HG02798 (cell line): ENCODE results near the gene BAK1.
"Not testable (repeated sequence)": the region's sequence is repeated elsewhere in the genome, so short reads cannot be mapped to it uniquely, and the experiment has no call there.

Source experiments
- ATAC-seq: cut with Tn5 transposase; IDR thresholded peaks from one replicate; pipeline ENCODE4 v1.9.1; 2021; ENCODE audit warnings: mild to moderate bottlenecking; ENCODE audit not compliant: unreplicated experiment, poor library complexity

The BAK1 gene

GRCh38 chr6:33566182-33567084 is 13.6 kb downstream of the BAK1 start:
- no peak for ATAC-seq

DNA sequence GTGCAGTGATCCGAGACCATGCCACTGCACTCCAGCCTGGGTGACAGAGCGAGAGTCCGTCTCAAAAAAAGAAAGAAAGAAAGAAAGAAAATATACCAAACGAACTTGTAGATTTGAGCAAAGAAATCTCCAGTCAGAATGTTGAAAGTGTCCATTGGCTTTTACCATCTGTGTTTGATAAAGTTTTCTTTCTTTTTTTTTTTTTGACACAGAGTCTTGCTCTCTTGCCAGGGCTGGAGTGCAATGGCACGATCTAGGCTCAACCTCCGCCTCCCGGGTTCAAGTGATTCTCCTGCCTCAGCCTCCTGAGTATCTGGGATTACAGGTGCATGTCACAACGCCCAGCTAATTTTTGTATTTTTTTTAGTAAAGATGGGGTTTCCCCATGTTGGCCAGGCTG is 21.3 kb downstream of the BAK1 start:
- ATAC-seq: no peak

- ATAC-seq: no peak
Observed at GRCh38 chr6:33557376-33557775, 22.7 kb downstream of the BAK1 start.

DNA sequence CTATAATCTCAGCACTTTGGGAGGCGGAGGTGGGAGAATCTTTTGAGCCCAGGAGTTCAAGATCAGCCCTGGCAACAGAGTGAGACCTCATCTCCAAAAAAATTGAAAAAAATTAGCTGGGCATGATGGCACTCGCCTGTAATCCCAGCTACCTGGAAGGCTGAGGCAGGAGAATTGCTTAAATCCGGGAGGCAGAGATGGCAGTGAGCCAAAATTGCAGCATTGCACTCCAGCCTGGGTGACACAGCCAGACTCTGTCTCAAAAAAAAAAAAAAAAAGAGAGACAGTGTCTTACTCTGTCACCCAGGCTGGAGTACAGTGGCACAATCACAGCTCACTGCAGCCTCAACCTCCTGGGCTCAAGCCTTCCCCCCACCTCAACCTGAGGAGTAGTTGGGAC is 27.2 kb downstream of the BAK1 start:
- ATAC-seq: not testable (repeated sequence)

DNA sequence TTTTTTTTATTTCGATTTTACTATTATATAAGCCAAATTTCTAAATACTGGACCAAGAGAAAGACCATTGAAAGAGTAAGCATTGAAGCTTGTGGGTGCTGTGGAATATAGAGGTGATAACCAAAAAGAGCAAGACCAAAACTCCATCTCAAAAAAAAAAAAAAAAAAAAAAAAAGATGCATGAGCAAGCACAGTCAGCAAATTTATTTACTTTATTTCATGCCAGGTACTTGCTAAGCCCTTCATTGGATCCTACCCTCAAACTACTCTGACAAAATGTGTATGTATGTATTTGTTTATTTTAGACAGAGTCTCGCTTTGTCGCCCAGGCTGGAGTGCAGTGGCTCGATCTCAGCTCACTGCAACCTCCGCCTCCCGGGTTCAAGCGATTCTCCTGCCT is 27.8 kb downstream of the BAK1 start:
- ATAC-seq: no peak

DNA sequence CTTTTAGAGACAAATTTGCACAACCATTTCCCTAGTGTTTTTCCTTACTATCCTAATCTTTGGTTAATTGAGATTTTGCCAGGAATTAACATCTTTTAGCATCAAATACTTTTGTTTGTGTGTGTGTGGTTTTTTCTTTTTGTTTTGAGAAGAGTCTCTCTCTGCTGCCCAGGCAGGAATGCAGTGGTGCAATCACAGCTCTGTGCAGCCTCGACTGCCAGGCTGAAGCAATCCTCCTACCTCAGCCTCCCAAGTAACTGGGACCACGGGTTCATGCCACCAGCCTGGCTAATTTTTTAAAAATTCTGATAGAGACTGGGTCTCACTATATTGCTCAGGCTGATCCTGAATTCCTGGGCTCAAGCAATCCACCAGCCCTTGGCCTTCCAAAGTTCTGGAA is 28.5 kb downstream of the BAK1 start:
- ATAC-seq: no peak

DNA sequence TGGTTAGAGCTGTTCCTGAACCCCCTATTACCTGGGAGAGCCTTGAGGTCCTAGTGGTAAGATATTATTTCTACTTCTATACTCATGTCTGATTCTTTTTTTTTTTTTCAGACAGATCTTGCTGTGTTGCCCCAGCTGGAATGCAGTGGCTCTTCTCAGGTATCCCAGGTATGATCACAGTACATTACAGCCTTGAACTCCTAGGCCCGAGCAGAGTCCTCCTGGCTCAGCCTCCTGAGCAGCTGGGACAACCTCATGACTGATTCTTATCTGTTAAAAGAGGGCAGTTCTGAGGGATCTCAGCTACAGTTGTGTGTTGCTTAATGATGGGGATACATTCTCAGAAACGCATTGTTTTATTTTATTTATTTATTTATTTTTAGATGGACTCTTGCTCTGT is 30.2 kb downstream of the BAK1 start:
- ATAC-seq: no peak

GRCh38 chr6:33549196-33549595 is 30.9 kb downstream of the BAK1 start:
- ATAC-seq: no peak

DNA sequence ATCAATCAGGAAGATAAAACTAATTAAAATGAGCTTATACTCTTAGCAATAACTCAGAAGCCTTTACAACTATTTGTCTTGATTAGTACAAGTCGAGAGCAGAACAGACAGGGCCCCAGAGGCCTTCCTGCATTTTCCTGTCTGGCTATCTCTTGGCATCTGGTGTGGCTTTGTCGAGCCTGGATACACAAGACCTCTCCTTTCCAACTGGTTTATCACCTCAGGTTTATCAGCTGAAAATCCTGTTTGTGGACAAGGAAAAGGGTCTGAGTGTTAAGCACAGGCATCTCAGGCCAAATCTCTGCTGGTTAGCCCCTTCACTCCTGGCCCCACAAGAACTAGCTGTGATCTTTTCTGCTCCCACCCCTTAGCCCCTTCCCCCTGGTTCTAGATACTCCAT is 32.6 kb downstream of the BAK1 start:
- no peak for ATAC-seq

- ATAC-seq: no peak
Observed at GRCh38 chr6:33546766-33547165, 33.3 kb downstream of the BAK1 start.

DNA sequence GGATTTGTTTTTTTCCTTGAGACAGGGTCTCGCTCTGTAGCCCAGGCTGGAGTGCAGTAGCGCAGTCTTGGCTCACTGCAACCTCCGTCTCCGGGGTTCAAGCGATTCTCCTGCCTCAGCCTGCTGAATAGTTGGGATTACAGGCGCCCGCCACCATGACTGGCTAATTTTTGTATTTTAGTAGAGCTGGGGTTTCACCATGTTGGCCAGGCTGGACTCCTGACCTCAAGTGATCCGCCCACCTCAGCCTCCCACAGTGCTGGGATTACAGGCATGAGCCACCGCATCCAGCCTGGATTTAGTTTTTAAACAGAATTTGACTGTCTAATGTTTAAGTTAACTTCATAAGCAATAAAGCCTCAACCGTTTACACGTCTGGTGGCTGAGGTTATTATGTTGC is 34.8 kb downstream of the BAK1 start:
- not testable (repeated sequence) for ATAC-seq

- no peak for ATAC-seq
Observed at GRCh38 chr6:33543116-33543515, 37.0 kb downstream of the BAK1 start.

DNA sequence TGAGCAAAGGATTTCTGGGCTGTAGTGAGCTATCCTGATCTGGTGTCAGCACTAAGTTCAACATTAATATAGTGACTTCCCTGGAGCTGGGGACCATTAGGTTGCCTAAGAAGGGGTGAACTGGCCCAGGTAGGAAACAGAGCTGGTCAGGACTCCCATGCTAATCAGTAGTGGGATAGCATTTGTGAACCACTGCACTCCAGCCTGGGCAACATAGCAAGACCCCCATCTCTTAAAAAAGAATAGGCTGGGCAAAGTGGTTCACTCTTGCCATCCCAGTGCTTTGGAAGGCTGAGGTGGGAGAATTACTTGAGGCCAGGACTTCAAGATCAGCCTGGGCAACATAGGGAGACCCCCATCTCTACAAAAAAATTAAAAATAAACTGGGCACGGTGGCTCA is 39.3 kb downstream of the BAK1 start:
- ATAC-seq: no peak

DNA sequence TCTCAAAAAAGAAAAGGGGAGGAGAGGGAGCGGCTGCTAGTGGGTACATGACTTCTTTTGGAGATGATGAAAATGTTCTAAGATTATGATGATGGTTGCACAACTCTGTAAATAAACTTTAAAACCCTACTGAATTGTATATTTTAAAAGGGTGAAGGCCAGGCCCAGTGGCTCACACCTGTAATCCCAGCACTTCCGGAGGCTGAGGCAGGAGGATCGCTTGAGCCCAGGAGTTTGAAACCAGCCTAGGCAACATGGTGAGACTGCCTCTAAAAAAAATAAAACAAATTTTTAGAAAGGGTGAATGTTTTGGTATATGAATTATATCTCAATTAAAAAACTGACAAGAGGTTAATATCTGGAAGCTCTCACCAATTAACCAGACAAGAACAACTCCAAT is 45.4 kb downstream of the BAK1 start:
- ATAC-seq: no peak

DNA sequence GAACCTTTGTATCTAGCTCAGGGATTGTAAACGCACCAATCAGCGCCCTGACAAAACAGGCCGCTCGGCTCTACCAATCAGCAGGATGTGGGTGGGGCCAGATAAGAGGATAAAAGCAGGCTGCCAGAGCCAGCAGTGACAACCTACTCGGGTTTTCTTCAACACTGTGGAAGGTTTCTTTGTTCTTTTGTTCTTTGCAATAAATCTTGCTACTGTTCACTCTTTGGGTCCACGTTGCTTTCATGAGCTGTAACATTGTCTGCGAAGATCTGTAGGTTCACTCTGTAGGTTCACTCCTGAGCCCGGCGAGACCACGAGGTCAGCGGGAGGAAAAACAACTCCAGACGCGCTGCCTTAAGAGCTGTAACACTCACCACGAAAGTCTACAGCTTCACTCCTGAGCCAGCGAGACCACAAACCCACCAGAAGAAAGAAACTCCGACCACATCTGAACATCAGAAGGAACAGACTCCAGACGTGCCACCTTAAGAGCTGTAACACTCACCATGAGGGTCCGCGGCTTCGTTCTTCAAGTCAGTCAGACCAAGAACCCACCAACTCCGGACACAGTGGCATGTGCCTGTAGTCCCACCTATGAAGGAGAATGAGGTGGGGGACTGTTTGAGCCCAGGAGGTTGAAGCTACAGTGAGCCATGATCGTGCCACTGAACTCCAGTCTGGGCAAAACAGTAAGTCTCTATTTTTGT is 46.8 kb downstream of the BAK1 start:
- not testable (repeated sequence) for ATAC-seq

GRCh38 chr6:33532431-33532830 is 47.6 kb downstream of the BAK1 start:
- ATAC-seq: not testable (repeated sequence)

DNA sequence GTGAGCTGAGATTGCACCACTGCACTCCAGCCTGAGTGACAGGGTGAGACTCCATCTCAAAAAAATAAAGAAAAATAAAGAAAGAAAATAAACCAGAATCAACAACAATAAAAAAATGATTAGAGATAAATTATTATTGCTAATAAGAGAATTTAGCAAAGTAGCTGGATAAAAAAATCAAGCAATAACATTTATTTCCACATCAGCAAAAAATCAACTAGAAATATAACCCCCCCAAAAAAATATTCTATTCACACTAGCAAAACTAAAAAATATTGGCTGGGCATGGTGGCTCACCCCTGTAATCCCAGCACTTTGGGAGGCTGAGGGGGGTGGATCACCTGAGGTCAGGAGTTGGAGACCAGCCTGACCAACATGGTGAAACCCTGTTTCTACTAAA is 49.5 kb downstream of the BAK1 start:
- not testable (repeated sequence) for ATAC-seq
